Stimulated activated CD8-positive, alpha-beta memory T cell treated with anti-CD3 and anti-CD28 coated beads, Interleukin-7, amount 100 ng/mL, for 48 hours (primary cell): ENCODE measurements around the gene NNT.
"Not testable (repeated sequence)": the region's sequence is repeated elsewhere in the genome, so short reads cannot be mapped to it uniquely, and the experiment has no call there.

Experiments used
- DNase-seq, 2 donors: peaks; one replicate each; pipeline ENCODE4 v3.0.0-alpha.2; 2020; ENCODE audit warnings: low read depth in 1 of 2; ENCODE audit errors: extremely low read depth in 1 of 2

The NNT gene

GRCh38 chr5:43661102-43661501 lies 58.1 kb downstream of the NNT start:
- DNase-seq = no peak

- DNase-seq = no peak
These were observed 60.9 kb downstream of the NNT start for GRCh38 chr5:43663916-43664315.

GRCh38 chr5:43664501-43665040 lies 61.6 kb downstream of the NNT start:
- DNase-seq = no peak

GRCh38 chr5:43665749-43666148 lies 62.8 kb downstream of the NNT start:
- DNase-seq = not testable (repeated sequence)

- not testable (repeated sequence) for DNase-seq
These were observed 63.7 kb downstream of the NNT start for GRCh38 chr5:43666728-43667127.

- not testable (repeated sequence) for DNase-seq
These were observed 64.4 kb downstream of the NNT start for GRCh38 chr5:43667379-43667778.

GRCh38 chr5:43674536-43674935 lies 71.6 kb downstream of the NNT start:
- no peak for DNase-seq

GRCh38 chr5:43675357-43675756 lies 72.4 kb downstream of the NNT start:
- DNase-seq = no peak

GRCh38 chr5:43676083-43676840 lies 73.3 kb downstream of the NNT start:
- DNase-seq = no peak

- no peak for DNase-seq
These were observed 74.3 kb downstream of the NNT start for GRCh38 chr5:43677253-43677652.

GRCh38 chr5:43679214-43679613 lies 76.2 kb downstream of the NNT start:
- DNase-seq = no peak

GRCh38 chr5:43680286-43680685 lies 77.3 kb downstream of the NNT start:
- DNase-seq = no peak

GRCh38 chr5:43683884-43684471 lies 81.0 kb downstream of the NNT start:
- DNase-seq = no peak

- no peak for DNase-seq
These were observed 82.4 kb downstream of the NNT start for GRCh38 chr5:43685252-43685950.

GRCh38 chr5:43687275-43687674 lies 84.3 kb downstream of the NNT start:
- no peak for DNase-seq

- no peak for DNase-seq
These were observed 88.3 kb downstream of the NNT start for GRCh38 chr5:43691275-43691674.

GRCh38 chr5:43691893-43692292 lies 88.9 kb downstream of the NNT start:
- DNase-seq = no peak

- no peak for DNase-seq
These were observed 90.4 kb downstream of the NNT start for GRCh38 chr5:43693411-43693810.

- no peak for DNase-seq
These were observed 91.0 kb downstream of the NNT start for GRCh38 chr5:43694027-43694426.

- not testable (repeated sequence) for DNase-seq
These were observed 93.5 kb downstream of the NNT start for GRCh38 chr5:43696444-43696843.

GRCh38 chr5:43699910-43700309 lies 96.9 kb downstream of the NNT start:
- DNase-seq = no peak

GRCh38 chr5:43700601-43701000 lies 97.6 kb downstream of the NNT start:
- no peak for DNase-seq
